K562 (cell line): ENCODE results near the gene EEF2K. TPM values are rescaled to one million over a fixed set of nuclear protein-coding genes. Genes with fewer than 3 reads are reported as not detected.

ENCODE experiments used
- BACH1 ChIP-seq: fragments of 200-800 bp; sonication (Bioruptor generic); IDR thresholded peaks from 2 replicates; pipeline ENCODE4 v1.6.1; 2016; ENCODE audit warnings: missing genetic modification characterization, missing compliant biosample characterization
- BRD9 ChIP-seq: fragments of 450-650 bp; IDR thresholded peaks from 2 replicates; pipeline ENCODE4 v1.6.1; 2018; ENCODE audit warnings: low read depth; ENCODE audit not compliant: partially characterized antibody
- ESRRA ChIP-seq: fragments of 450-650 bp; IDR thresholded peaks from 2 replicates; pipeline ENCODE4 v1.6.1; 2014; ENCODE audit warnings: low read depth, mild to moderate bottlenecking, moderate library complexity, borderline replicate concordance
- HCFC1 ChIP-seq: IDR thresholded peaks from 2 replicates; pipeline ENCODE4 v1.6.1; 2012; ENCODE audit warnings: low read depth, low read length, improper control_type of control experiment
- HLTF ChIP-seq: fragments of 450-650 bp; IDR thresholded peaks from 2 replicates; pipeline ENCODE4 v1.6.1; 2016
- KHSRP ChIP-seq: fragments of 450-650 bp; IDR thresholded peaks from 2 replicates; pipeline ENCODE4 v1.6.1; 2017
- NCOR1 ChIP-seq: fragments of 450-650 bp; IDR thresholded peaks from 2 replicates; pipeline ENCODE4 v1.6.1; 2016; ENCODE audit warnings: mild to moderate bottlenecking, moderate library complexity
- NFIC ChIP-seq: fragments of 450-650 bp; IDR thresholded peaks from 2 replicates; pipeline ENCODE4 v1.6.1; 2017; ENCODE audit warnings: mild to moderate bottlenecking, inconsistent platforms
- PHF8 ChIP-seq: fragments of 200-600 bp; sonication (generic); IDR thresholded peaks from 2 replicates; pipeline ENCODE4 v1.6.1; 2012; ENCODE audit warnings: mixed run types, mild to moderate bottlenecking, inconsistent platforms, low read length, moderate library complexity, borderline replicate concordance
- PKNOX1 ChIP-seq: fragments of 450-650 bp; IDR thresholded peaks from 2 replicates; pipeline ENCODE4 v1.6.1; 2016
- PYGO2 ChIP-seq: fragments of 450-650 bp; IDR thresholded peaks from 2 replicates; pipeline ENCODE4 v1.6.1; 2016; ENCODE audit warnings: mild to moderate bottlenecking, missing genetic modification characterization, moderate library complexity, missing compliant biosample characterization
- RAD51 ChIP-seq: fragments of 450-650 bp; IDR thresholded peaks from 2 replicates; pipeline ENCODE4 v1.7.1; 2016; ENCODE audit warnings: low read depth, mild to moderate bottlenecking, borderline replicate concordance
- TRIM28 ChIP-seq: fragments of 450-650 bp; IDR thresholded peaks from 2 replicates; pipeline ENCODE4 v1.6.1; 2017
- USF1 ChIP-seq: sonication (generic); formaldehyde crosslinking; IDR thresholded peaks from 2 replicates; pipeline ENCODE4 v1.9.0; 2022; ENCODE audit warnings: mild to moderate bottlenecking, missing genetic modification reagents
- ZBTB11 ChIP-seq, 3 experiments: fragments of 200-800 bp in 1 of 3; fragments of 250-450 bp in 1 of 3; fragments of 450-650 bp in 1 of 3; sonication (Bioruptor Pico) in 1 of 3; sonication (Bioruptor generic) in 1 of 3; formaldehyde crosslinking in 1 of 3; IDR thresholded peaks; 2 replicates each; pipeline versions ENCODE4 v1.6.1 to v1.8.0; 2016 to 2022; ENCODE audit warnings: mild to moderate bottlenecking in 2 of 3, missing genetic modification characterization in 2 of 3, missing compliant biosample characterization in 1 of 3, moderate library complexity in 1 of 3
- ZBTB49 ChIP-seq: sonication (generic); formaldehyde crosslinking; IDR thresholded peaks from 2 replicates; pipeline ENCODE4 v1.8.0; 2022; ENCODE audit warnings: missing genetic modification reagents, mild to moderate bottlenecking, borderline replicate concordance
- ZNF316 ChIP-seq: fragments of 450-650 bp; IDR thresholded peaks from 2 replicates; pipeline ENCODE4 v1.6.1; 2016
- polyA plus RNA-seq, 8 experiments: library from polyadenylated mRNA; depleted of rRNA in 4 of 8; stranded (reverse) in 5 of 8; unstranded in 3 of 8; fragments of >200 nt; fragmentation: Nextera tagmentation in 2 of 8; fragmentation: Illumina TruSeq in 1 of 8; extraction: Ambion mirVana in 2 of 8; extraction: Trizol in 1 of 8; gene quantifications; 2 replicates each; pipeline versions ENCODE4 v1.2.1 to v1.2.3, GENCODE V29; 2011 to 2014; ENCODE audit warnings: inconsistent platforms in 1 of 8, missing spikeins in 1 of 8
- total RNA-seq, 7 experiments: library from RNA; depleted of rRNA in 6 of 7; stranded (reverse); fragments of >200 nt in 6 of 7; fragmentation: Illumina TruSeq in 2 of 7; extraction: Trizol in 2 of 7; gene quantifications; 2 replicates each; pipeline versions ENCODE4 v1.2.1 to v1.2.3, GENCODE V29; 2011 to 2021; ENCODE audit warnings: low replicate concordance in 1 of 7

Gene EEF2K
- total and polyA plus RNA-seq, 9 of the 15 experiments (the other 6 are each of a cell fraction or from before 2014, with no cell fraction given), result 3.0 to 35.2 (median 12.2) TPM

GRCh38 chr16:22282254-22282892, 76.3 kb downstream of the EEF2K start (continued):
- TF ChIP-seq ZBTB49 (CRISPR knock-in tag) (no peak), ESRRA (peak; percentile 75), ZBTB11 (CRISPR knock-in tag; IDR thresholded peaks at IDR 0.05) (peak in 1 of 3 experiments; percentile 61; a peak in 2 of 6 replicates), BACH1 (0 out of 2 replicates have a peak, but pooled peaks have one; percentile 50), USF1 (CRISPR knock-in tag) (peak; percentile 65), NCOR1 (peak; percentile 98), ZNF316 (peak; percentile 64), HCFC1 (no peak), TRIM28 (peak; percentile 89), RAD51 (peak; percentile 61; the same call in 1 of the 2 replicates), PHF8 (no peak), BRD9 (peak; percentile 43), NFIC (peak; percentile 90), PKNOX1 (peak; percentile 96), HLTF (0 out of 2 replicates have a peak, but pooled peaks have one; percentile 13), PYGO2 (tag) (0 out of 2 replicates have a peak, but pooled peaks have one; percentile 49), KHSRP (peak; percentile 82)
